HG02938 (cell line): Measurements from ENCODE around the gene BOLA1.
"Not testable (repeated sequence)": the region's sequence is repeated elsewhere in the genome, so short reads cannot be mapped to it uniquely, and the experiment has no call there.

ENCODE experiments used
- ATAC-seq: cut with Tn5 transposase; IDR thresholded peaks from one replicate; pipeline ENCODE4 v1.9.1; 2021; ENCODE audit warnings: mild to moderate bottlenecking, moderate library complexity; ENCODE audit not compliant: unreplicated experiment

The BOLA1 gene

DNA sequence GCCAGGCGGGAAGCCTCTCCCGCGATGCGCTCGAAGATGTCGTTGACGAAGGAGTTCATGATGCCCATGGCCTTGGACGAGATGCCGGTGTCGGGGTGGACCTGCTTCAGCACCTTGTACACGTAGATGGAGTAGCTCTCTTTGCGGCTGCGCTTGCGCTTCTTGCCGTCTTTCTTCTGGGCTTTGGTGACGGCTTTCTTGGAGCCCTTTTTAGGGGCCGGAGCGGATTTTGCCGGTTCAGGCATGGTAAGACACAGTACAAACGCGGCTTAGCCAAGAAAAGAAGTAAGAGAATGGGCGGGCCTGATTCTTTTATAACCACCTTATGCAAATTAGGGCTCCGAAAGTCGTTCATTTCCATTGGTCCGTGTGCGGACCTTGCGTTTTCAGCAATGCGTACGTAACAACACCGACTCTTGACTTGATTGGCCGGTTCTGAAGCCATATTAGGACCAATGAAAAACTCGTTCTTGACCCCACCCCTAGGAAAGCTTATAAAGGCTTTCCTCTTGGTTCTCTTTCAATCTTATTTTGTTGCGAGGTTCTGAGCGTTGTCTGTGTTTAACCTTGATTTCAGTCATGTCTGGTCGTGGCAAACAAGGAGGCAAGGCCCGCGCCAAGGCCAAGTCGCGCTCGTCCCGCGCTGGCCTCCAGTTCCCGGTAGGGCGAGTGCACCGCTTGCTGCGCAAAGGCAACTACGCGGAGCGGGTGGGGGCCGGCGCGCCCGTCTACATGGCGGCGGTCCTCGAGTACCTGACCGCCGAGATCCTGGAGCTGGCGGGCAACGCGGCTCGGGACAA lies 12.8 kb upstream of the BOLA1 start:
- ATAC-seq, result peak; percentile 72

GRCh38 chr1:149887196-149887455 lies 12.2 kb upstream of the BOLA1 start:
- not testable (repeated sequence) for ATAC-seq

DNA sequence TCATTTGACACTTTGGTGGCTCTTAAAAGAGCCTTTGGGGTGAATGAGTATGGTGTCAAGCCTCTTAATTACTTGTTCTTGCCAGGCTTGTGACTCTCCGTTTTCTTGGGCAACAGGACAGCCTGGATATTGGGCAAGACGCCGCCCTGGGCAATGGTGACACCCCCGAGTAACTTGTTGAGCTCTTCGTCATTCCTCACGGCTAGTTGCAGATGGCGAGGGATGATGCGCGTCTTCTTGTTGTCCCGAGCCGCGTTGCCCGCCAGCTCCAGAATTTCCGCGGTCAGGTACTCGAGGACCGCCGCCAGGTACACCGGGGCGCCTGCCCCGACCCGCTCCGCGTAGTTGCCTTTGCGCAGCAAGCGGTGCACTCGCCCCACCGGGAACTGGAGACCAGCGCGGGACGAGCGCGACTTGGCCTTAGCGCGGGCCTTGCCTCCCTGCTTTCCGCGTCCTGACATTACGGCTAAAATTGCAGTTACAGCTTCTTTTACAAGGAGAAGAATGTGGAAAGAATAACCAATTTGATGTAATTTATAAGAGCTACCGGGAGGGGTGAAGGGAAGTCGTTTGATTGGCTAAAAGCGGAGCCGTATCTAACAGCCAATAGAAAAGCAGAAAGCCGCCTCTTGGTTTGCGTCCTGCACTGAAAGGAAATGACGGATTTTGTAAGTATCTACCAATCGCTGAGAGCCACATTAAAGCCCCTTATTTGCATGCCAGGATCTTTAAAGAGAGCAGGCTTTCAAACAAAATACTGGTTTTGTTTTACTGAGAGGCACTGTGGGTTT lies 11.7 kb upstream of the BOLA1 start:
- peak; percentile 43 for ATAC-seq

DNA sequence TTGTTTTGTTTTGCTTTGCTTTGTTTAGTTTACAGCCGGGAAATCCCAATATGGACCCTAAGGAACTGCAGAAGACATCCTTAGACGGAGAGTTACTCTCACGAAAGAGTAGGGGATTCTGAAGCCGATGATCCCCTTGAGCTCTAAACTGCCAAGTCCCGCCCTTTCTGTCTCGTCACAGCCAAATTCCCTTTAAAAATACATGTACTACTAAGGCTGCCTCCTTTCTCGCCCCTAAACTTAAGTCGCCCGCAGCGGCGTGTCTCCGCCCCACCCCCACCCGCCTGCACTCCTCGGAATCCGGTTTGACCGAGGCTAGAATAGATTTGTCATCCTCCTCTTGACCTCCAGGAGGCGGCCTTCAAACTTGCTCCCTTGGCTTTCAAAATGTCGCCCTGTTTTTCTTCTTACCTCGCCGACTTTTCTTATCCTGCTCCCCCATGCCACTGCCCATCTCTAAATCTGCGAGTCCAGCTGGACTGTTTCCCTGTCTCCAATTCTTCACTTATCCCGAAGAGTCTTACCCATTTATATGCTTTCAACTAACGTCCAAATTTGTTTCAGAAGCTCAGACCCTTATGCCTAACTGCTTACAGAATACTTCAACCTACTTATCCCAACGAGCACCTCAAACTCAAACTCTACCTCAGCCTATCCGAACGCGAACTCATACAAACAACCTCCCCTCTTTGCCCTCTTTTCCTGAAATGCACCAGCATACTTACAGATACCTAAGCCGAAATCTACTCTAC lies 10.9 kb upstream of the BOLA1 start:
- ATAC-seq, result peak; percentile 18

DNA sequence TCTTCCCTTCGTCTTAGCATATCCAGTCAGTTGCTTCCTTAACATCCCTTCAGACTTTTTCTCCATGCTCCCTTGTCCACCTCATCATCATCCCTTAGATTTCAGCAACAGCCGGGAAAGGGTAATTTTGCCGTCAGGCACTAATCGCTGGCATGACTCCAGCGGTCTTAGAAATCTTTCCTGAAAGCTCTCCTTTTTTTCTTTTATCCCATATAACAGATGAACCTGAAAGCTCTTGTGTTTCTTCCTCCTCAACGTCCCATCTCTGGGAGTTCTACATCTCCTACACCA lies 10.4 kb upstream of the BOLA1 start:
- no peak for ATAC-seq

DNA sequence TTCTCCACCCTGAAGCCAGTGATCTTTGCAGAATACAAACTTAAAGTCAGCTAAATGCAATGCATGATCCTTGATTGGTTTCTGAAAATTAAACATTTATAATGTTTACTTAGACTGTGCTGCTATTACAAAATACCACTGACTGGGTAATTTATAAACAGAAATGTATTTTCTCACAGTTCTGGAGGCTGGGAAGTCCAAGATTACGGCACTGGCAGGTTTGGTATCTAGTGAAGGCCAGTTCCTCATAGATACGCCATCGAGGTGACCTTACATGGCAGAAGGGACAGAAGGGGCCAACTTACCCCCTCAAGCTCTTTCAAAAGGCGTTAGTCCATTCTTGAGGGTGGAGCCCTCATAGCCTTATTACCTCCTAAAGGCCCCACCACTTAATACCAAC lies 2.8 kb upstream of the BOLA1 start:
- ATAC-seq, result no peak

DNA sequence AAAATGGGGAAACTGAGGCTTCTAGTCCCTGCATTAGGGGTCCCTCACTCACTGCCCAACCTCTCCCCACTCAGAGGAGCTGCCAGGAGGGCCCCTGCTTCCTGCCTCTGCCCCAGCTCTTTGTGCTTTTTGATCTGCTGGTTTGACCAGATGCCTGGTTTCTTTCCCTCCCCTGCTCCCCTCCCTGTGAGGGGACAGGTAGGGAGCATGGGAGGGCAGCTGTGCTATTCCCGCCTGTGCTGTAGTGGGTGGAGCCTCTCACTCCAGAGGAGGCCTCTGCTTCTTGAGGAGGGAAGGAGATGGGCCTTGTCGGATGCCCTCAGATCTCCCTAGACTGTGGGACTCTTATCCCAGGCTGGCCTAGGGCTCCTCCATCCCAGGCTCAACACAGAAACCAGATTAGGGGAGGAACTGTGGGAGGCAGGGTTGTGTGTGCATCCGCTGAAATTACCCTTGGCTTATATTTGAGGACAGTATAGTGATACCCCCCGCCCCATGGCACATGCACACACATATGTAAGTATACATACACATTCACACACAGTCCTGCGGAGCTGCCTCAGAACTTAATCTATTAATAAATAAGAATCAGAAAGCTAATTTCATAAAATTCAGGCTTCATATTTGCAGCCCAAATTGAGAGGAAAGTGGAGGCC lies 4.6 kb downstream of the BOLA1 start:
- ATAC-seq, result no peak

DNA sequence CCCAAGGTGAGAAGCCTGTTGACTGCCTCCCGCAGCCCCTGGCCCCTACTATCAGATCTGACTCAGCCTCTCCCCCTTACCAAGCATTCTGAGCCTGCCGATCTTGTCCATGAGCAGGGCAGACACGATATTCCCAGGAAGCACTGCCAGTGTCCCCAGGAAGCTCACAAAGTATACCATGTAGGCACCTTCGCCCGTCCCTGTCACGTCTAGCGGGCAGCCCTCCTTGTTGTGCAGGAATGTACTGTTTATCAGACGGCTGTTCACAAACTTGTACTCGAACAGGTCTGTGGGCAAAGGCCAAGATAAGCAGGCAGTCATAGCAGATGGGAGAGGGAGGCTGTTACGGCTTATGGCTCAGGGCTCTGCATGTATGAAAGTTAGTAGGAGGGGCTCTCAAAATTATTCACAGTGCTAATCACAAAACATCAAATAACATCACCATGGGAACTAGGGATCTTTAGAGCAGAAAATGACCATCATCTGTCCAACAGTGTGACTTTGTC lies 7.3 kb downstream of the BOLA1 start:
- ATAC-seq, result no peak

DNA sequence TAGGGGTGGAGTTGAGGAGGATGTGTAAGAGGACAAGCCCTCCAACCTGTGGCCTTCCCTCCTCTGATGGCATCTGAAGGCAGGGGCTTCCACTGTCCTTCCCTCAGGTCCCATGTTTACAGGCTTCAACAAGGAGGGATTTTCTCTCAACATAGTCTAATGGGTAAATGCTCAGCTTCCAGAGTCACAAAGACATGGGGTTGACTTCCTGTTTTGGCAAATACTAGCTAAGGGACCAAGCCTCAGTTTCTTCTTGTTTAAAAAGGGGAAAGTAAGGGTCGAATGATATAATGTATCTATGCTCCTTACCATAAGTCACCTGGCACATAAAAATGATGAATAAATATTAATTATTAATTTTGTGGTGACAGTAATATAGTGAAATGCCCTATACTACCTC lies 15.2 kb downstream of the BOLA1 start:
- no peak for ATAC-seq

DNA sequence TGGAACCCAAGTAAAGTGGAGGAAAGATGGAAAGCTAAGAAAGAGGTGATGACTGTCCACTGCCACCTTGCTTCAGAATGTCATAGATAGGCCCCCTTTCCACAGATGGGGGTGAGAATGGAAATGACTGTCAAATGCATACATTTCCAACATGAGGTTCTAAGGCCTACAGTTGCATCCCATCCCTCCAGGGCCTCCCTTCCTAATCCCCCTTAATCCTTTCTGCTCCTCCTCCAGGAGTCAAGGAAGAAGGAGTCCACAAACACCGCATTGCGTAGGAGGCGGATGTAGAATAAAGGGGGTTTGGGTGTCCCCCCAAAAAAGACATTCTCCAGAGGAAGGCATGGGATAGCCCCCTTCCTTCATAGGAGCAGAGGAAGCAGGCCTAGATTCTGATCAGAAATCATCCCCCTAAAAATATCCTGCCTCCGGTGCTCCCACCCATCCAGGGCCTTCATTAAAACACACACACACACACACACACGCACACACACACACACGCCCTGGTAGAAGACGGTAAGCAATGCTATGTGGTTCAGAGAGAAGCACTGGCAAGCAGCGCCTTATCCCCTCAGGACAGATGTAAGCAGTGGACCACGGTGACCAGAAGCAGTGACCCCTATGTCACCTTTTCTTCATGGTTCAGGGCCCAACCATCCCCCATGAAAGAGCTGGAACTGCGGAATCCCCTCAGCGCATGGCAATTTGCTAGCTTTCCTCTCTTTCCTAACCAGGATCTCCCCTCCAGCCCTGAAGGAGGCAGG lies 16.2 kb downstream of the BOLA1 start:
- no peak for ATAC-seq

GRCh38 chr1:149916193-149916897 lies 17.0 kb downstream of the BOLA1 start:
- ATAC-seq, result no peak

- ATAC-seq, result no peak
These were observed 17.5 kb downstream of the BOLA1 start for GRCh38 chr1:149916898-149917252.

- ATAC-seq, result no peak
These were observed 18.3 kb downstream of the BOLA1 start, which contains the start of gene SV2A for GRCh38 chr1:149917571-149918144. SV2A (minus strand) TSS chr1:149917844; CDS start chr1:149913840, 4,004 bp downstream.

- no peak for ATAC-seq
These were observed 24.3 kb downstream of the BOLA1 start for GRCh38 chr1:149923626-149924025.

DNA sequence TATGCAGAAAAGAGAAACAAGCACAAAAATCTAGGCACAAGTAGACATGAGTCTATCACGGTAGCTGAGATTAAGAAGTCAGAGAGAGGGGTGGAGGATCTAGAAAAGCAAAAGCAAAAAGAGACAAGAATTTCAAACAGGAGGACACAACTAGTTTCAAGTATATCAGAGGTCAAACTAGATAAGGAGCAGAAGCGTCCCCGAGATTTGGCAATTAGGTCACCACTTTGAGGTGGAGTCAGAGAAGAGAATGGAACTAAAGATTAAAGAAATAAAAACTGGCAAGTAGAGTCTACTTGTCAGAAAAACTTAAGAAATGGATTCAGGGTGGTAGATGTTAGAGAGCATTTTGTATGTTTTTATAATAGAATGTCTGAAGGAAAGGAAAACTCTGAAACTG lies 26.0 kb downstream of the BOLA1 start:
- ATAC-seq, result no peak

DNA sequence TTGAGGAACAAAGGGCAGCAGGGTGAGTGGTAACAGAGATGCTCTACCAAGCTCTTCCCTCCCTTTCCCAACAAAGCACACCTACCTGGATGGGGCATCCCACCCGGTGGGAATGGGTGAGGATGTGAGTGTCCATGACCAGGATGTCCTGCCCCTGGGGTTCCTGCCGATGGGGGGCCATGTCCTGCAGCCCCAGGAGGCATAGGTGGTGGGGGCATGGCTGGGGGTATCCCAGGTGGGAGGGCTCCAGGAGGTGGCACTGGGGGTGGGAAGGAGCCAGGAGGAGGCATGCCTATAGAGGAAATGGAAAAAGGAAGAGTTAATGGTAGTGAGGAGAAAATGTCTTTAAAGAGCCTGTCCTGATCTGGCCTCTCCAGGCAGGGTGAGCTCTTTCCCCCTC lies 26.4 kb downstream of the BOLA1 start:
- ATAC-seq, result no peak

DNA sequence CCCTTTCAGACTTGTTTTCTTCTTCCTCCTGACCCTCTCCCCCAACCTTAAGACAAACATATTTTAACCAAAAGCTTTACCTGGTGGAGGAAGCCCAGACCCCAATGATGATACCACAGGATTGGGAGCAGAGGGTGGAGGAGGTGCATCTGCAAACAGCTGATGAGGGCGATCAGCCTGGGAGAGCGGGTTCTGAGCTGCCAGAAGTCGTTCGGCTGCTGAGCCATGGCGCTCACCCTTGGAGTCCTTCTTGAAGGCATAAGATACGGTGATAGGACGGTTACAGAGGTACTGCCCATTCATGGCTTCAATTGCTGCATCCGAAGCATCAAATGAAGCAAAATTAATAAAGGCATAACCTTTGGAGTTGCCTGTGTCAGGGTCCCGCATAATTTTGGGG lies 26.9 kb downstream of the BOLA1 start:
- no peak for ATAC-seq

DNA sequence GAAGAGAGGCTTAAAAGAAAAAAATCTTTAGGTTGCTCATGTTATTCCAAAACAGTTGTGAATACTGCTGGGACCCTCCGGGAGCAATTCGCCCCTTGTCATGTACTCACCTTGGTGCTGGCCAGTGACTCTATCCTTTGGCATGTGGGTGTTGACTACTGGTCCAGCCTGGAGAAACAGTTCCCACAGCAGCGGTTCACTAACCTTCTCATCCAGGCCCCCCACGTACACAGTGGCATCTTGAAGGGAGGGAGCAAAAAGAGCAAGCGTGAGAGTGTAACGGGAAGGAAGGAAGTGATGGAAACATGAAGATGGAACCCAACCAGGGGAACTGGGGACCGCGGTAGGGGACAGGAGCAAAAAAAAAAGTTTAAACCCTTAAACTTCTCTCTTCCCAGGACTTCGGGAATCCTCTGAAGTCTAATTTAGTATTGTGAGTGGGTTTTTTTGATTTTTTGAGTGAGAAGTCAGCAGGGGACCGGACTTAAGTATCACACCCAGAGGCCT lies 27.7 kb downstream of the BOLA1 start:
- peak; percentile 4 for ATAC-seq
